ENCODE measurements around the gene CAST.

The CAST gene

DNA sequence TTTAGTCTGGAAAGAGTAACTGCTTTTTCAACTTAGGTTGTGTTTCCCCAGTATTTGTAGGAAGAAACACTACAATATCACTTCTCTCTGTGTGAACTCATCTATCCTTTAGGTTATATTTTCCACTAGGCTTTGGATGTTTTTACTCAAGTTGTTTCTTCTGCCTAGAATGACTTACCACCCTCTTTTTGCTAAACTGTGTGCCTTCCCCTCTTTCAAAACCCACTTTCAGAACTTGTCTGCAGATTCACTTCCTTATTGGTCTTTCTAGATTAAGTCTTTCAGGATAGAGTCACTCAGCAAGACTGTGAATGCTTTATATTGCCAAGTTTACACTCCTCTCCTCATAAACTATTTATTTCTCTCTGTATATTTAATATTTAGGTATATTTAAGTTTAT is 14.2 kb upstream of the CAST start:
- no peak for DNase-seq

DNA sequence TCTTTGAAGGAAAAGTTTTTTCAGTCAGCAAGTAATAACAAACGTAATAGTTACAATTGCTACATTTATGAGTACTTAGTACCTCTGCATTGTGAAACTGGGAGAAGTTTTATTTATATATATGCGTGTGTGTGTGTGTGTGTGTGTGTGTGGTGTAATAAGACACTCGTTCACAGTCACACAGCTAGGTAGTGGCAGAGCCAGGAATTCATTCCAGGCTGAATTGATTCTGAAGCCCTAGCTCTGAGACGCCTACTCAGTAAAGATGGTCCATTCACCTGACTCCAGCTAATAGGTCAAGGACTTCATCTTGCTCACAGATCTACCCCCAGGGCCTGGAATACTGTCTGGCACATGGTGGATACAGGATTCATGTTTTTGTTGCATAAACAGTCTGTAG is 13.6 kb upstream of the CAST start:
- DNase-seq: no peak

DNA sequence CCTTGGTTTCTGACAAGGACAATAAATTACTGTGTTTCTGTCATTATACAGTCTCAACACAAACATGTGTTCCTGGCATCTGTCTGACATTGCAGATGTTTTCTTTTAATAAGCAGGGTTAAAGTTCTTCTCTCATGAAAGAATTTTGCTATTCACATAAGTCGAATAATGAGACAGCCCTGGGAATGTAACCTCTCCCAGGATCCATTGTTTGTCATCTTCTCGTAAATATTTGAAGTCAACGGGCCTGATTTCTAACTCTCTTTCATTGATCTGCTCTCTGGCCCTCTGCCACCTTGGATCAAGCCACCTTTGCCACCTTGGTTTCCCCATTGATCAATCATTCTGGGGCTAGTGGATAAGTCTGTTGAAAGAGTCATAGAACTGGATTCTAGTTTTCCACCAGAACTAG is 12.9 kb upstream of the CAST start:
- no peak for DNase-seq

DNA sequence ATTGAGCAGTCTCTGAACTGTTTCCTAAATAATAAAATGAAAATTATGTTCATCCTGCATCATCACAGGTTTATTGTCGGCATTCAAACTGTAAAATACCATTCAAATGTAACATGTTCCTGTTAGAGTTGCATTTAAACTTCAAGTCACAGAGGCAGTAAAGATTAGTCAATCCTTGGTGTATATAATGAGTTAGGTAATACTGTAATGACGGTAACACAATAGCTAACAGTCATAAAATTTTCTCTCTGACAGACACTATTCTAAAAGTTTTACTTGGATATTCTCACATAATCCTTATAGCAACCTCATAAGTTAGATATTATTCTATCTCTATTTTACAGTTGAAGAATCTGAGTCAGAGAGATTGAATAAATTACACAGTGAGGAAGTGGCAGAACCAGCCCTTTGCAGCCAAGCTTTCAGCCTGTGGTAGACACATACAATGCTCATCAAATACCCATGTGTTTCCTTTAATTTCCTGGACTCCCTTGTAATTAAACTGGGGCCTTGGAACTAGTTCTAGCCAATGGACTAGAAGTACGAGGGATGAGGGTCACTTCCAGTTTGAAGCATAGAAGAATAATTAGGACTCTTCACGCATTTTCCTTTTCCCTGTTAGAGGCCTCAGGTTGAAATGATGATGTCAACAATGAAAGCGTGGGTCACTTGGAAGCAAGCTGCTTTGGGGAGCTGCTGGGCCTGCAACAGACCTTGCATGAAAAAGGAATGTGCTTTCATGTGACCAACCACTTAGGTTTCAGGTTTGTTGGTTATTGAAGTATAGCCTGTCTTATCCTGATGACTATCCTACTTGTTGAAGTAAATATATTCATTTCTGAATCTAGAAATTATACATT is 12.3 kb upstream of the CAST start:
- DNase-seq: no peak

DNA sequence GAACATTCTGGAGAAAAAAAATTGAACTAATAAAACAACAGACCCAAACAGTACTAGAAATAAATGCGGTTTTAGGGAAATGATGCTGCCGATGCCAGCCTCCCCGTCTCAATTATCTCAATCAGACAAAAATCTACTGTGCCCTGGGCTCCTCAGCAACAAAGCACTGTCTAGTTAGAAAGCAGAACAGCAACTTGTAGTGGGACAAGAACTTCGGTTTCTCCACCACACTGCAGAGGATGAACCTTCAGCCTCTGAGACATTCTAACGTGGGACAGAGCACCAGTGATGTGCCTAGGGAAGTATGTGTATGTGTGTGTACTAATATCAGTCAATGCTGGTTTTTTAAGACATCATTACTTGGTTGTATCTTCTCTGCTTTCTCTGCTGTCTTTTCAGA is 11.1 kb upstream of the CAST start:
- DNase-seq: no peak

DNA sequence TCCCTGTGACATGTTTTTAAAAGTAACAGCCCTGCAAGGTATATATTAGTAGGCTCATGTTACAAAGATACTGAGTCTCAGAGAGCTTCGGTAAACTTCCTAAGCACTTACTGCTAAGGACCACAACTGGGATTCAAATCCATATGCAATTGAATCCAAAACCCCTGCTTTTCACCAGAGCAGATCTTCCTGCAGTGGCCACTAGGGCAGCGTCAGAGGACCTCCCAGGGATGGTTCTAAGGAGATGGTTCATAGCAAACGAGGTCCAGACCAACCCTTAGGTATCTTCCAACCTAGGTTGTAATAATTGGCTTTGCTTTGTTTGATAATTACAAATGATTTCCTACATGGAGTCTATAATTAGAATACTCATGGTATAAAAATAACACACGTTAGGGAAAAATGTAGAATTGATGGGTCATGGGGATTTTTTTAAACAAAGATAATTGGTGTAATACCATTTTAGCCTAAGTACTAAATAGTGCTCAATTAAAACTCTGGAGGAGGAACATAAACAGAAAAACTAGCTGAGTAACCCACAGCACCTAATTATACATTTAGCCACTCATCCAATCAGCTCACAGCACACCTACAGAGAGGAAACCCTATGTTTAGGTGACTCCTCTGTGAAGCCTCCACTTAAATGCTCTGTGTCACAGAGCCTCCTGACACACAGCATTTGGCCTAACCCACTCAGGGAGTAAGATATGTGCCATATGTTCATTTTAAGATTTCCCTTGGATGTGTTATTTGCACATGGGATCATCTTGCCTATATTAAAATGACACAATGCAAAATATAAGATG is 10.0 kb upstream of the CAST start:
- DNase-seq: no peak

DNA sequence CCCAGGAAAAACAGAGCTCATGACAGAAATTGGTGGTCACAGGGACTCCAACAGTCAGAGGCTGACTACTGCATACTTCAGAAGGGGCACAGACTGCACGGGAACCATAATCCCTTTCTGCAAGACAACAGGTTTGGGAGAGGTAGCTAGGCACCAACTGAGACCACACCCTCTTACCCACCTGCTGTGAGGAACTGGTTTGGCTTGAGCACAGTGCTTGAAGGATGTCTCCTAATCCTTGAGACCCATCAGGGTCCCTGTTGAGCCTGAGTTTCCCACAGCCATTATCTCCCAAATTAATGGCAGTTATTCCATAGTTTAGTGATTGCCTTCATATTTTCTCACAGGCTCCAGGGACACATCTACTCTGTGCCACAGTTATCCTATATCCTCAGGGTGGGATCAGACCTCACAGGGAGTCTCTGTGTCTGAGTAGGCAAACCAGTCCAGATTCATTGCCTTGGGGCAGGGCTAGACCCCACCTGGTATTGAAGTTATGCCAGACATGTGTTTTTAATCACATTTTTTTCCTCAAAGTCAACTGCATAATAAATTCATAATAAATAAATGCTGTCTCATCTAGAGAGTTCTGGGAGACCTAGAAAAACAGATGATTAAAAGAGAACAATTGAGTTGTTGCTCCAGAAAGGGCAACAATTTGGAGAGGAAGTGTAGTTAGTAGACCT is 9.3 kb upstream of the CAST start:
- DNase-seq: no peak

DNA sequence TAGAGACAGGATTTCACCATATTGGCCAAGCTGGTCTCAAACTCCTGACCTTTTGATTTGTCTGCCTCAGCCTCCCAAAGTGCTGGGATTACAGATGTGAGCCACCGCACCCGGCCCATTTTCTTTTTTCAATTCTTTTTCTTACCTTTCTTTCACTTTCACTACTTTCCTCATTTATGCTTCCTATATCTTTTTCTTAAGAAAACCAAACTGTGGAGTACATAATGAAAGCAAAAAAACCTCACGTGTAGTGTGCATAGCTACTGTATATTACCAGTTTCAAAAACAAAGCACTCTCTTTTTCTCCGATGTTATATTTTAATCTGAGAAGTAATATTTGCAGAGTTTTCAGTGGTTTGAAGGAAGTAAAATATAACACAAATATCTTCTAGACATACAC is 8.0 kb upstream of the CAST start:
- no peak for DNase-seq

DNA sequence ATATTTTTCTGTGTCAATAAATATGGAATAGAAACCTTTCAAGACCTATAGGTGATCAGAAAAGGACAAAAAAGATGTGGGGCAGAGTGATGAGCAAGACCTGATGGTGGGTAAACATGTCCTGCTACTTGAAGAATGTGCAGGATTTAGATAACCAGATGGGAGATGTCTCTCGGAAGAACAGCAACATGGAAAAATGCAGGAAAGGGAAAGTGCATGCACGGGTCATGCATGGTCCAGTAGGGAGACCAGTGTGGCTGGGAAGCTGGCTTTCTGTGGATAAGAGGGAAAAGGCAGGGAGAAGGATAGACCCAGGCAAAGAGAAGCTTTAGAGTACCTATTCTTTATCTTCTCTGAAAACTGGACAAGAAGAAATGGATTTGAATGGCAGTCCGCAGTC is 7.1 kb upstream of the CAST start:
- no peak for DNase-seq

DNA sequence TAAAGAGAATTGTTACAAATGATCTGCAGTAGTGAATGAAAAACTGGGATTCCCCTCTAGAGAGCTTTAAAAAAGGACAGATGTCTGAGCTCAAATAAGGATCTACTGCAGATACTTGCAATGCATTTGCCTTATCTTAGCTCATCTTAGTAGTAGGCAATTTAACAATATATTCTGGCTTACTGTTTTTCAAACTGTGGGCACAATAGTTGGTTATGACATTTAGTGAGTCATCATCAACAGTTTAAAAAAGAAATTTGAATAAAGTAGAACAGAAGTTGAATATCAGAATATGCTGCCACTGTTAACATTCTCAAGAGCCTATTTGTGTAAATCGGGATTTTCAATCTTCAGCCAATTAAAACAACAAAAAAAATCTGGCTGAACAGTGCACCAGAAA is 6.7 kb upstream of the CAST start:
- DNase-seq: no peak

DNA sequence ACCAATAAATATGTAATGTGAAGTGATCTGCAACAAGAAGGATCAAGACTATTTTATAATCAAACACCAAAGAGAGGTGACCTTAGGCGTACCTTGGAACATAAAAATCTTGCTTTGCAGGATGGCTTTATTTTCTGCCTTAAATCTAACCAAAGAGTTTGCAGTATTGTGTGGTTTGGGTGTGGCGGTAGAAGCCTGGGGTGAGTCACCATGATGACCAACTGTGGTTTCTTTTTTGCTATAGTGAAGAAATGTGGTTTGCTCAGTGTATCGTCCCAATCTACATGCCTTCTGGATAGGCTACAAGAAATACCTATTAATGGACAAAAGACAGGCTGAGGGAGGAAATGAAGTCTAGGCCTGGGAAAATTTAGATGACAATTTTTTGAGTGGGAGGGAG is 5.1 kb upstream of the CAST start:
- DNase-seq: no peak

DNA sequence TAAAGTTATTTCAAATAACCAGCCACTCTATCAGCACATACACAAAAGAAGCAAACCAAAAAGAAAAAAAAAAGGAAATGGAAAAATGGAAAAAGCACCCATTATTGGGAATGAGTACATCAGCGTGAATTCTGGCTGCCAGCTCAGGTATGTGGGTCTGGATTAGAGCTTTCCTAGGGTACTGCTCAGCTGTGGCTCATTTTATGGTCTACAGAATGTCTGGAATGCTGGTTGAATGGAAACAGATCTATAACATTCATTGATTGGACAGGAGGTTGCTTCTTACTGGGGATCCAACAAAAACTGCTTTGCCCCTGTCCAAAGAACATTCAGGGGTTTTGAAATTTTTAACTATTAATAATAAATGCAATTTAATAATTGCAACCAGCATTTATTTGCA is 3.9 kb upstream of the CAST start:
- no peak for DNase-seq

DNA sequence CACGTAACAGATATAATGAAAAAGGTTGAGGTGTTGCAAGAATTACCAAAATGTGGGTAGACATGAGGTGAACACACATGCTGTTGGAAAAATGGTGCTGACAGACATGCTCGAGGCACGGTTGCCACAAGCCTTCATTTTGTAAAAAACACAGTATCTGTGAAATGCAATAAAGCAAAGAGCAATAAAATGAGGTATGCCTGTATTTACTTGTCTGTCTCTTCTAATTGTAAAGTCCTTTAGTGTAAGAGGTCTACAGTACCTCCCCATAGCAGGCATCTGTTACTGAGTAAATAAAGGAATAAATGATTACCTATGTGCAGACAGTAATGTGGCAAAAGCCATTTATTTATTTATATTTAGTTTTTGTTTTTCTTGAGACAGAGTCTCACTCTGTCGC is 3.0 kb upstream of the CAST start:
- DNase-seq: no peak

DNA sequence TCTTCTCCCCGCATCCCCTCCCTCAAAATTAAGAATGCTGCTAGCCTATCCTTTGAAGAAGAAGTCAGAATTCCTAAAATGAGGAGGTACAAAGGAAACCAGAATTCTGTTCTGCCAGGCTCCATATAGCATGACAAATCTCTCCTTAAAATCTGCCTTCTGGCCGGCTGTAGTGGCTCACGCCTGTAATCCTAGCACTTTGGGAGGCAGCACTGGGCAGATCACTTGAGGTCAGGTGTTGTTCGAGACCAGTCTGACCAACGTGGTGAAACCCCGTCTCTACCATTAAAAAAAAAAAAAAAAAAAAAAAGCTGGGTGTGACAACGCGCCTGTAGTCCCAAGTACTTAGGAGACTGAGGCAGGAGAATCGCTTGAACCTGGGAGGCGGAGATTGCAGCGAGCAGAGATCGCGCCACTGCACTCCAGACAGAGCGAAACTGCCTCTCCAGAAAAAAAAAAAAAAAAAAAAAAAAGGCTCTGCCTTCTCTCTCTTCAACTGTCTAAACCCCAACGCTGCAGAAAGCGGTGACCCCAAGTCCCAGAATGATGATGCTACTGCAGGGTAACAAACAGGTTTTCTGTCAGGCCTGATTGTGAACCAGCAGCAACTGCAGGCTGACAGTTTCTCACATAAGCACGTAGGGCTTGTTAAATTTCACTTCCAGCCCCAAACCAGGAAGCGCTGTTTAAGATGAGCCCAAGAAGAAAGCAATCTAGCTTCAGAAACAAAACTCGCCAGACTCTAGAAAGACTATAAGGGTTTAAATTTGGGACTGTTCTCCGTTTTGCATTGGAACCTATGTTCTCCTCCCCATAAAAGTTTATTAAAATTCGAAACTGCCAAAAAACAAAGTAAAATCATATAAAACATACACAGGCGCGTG is 963 bp upstream of the CAST start:
- DNase-seq: peak; percentile 1 to 78 (median 40)

DNA sequence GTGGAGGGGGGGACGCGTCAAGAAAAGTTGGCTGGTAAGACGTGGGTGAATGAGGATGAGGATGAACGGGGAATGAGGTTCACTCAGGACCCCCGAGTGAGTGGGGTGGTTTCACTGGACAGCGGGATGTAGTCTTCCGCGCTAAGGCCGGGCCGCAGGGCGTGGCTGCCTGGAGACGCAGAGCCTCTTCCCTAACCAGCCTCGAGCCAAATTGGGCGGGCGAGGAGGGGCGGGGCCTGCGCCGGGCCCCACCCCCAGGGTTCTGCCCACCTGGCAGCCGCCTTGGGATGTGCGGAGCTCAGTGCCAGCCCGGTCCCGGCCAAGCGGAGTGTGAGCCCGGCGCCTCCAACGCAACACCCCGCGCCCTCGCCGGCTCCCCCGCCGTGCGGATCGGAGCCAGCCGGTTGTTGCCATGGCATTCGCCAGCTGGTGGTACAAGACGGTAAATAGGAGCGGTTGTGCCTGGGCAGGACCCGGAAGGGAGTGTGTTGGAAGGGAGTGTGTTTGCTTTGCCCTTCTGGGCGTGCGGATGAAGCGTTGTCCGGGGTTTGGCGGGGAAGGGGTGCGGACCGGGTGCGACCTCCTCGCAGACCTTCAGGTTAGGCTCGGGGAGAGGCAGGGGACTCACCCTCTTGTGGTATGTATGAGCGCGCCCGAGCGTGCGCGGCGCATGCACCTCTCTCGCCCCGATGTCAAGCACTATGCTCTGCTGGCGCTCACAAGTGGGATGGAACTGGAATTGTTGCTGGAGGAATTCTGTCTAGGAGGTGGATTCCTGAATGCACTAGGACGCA is 746 bp downstream of the CAST start:
- DNase-seq: peak; percentile 68 to 83 (median 79)

DNA sequence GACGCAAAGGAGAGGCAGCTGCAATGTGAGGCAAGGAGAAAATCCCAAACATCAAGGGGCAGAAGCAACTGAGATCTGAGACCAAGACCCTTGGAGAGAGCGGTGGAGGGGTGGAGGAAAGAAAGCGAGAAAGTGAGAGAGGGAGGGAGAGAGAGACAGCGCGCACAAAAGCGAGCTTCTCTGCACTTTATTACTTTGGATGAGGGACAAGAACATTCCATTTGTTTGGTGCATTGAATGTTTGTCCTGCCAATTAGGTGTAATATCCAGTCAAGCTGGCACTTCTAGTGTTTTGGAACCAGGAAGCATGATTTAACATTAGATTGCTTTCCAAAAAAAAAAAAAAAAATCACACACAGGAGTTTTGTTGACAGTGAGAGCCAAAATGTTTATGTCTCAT is 1.4 kb downstream of the CAST start:
- no peak for DNase-seq

DNA sequence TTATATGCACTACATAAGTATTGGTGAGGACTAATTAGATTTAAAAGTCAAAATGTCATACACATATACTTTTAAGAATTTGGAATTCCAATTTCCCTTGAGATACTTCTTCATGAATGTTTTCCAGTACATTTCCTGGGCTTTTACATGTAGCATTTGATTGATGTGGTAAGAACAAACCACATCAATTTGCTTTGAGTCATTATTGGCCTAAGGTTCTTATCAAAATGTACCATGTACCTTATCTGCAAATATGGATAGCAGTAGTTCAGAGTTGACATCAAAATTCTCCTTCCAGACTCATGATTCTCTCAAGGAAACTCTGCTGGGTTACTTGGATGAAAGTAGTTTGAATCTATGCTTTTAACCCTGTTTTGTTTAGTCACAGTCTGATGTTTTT is 2.5 kb downstream of the CAST start:
- peak in 2 of 6 experiments; percentile 12 to 19 for DNase-seq

DNA sequence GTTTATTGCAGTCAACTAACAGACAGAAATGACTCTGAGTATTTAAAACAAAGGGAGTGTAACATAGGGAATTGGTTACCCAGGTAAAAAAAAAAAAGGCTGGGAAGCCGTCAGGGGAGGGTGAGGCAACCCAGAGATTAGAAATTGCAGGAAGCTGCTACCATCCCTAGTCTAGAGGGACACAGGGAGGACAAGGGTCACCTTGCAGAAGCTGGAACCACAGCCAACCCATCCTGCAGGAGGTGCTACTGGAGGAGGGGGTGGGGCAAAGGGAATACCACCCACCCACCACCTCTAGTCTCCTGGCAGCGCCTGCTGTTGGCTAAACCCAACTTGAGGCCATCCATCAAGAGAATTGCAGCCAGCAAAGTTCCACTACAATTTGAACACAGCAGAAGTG is 6.5 kb downstream of the CAST start:
- no peak for DNase-seq

DNA sequence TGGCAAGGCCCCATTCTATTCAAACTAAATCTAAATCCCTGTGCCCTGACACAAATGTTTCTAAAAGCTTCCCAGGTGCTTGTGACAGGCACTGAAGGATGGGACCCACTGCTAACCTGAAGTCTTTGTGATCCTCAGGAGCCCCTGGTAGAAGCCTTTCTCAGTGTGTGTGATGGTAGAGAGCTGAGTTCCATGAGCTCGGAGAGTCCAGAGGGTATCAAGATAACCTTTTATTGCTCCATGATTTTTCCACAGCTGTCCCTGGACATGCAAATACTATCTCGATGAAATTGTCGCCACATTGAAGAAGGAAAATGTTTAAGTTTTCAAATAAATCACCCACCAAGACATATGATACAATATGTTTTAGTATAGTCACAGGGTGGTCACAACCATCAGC is 7.7 kb downstream of the CAST start:
- no peak for DNase-seq

DNA sequence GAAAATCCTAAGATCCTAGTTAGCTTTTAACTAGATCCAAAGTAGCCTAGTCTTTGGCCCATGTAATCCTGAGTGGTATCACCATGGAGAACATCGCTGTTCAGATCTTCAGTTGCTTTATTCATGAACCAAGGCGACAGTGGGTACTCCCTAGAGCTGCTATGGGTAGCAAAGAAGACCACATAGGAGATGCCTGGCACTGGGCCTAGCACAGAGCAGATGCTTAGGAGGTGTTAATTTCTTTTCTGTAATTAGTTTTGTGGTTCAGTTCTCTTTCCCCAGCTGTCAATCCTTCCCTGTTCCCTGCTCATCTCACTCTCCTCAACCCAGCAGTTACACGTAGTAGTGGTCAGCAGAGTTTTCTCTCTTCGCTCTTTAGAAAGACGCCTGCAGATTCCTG is 9.3 kb downstream of the CAST start:
- no peak for DNase-seq

DNA sequence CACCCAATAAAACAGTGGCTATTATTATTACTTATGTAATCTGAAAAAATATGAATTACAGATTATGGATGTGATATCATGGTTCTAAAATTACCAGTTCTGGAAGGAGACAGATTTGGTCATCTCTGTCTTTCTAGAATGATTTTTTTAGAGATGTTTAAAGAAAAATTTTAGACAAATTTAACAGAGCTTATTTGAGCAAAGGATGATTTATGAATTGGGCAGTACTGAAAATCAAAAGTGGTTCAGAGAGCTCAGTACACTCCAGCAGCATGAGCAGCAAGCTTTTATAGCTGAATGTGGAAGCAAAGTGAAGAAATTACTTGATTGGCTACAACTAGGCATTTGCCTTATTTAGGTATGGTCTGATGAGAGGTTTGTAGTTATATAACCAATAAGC is 11.0 kb downstream of the CAST start:
- DNase-seq: no peak

DNA sequence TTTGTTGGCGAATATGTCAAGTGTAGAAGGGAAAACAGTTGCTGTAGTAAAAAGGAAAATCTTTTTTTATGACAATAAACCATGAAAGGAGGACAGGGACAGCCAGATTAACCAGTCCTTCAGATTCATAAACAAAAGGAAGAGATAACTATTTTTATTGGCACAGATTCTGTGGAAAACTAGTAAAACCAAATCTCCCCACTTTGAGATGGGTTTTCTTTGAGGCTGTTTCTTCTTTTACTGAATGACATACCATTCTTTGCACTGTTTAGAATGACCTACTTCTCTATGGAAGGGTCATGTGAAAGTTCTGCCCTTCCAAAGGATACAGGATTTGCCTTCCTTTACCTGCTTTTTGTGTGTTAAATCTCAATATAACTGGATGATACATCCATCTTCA is 13.7 kb downstream of the CAST start:
- no peak for DNase-seq
